ENCODE data around the gene MORN5.

MORN5 gene

GRCh38 chr9:122226758-122227574, 67.3 kb downstream of the MORN5 start:
- no peak overlapping the region for H3K4me3 ChIP-seq (ENCODE audit: low read length)
- no peak for TF ChIP-seq ZNF274 (IDR thresholded peaks at IDR 0.05; ENCODE audit: low read depth, low read length)

- no peak overlapping the region for H3K4me3 ChIP-seq (ENCODE audit: low read length)
- TF ChIP-seq ZNF274 (IDR thresholded peaks at IDR 0.05; ENCODE audit: low read depth, low read length): no peak
Measured at GRCh38 chr9:122227575-122227900, 67.8 kb downstream of the MORN5 start.

GRCh38 chr9:122228191-122228567, 68.5 kb downstream of the MORN5 start:
- H3K4me3 ChIP-seq (ENCODE audit: low read length): peak overlapping the region; percentile 46; the same call in 1 of the 2 replicates

GRCh38 chr9:122228568-122229484, 69.1 kb downstream of the MORN5 start, which contains the start of gene LHX6:
TSS of gene LHX6 (minus strand) at chr9:122228957. CDS start at chr9:122228740, 217 bp downstream.
- H3K4me3 ChIP-seq (ENCODE audit: low read length): peak within 1 kb of the TSS; percentile 46; the same call in 1 of the 2 replicates
- TF ChIP-seq ZNF274 (IDR thresholded peaks at IDR 0.05; ENCODE audit: low read depth, low read length): no peak

More at GRCh38 chr9:122228191-122228567, 68.5 kb downstream of the MORN5 start:
- TF ChIP-seq ZNF274 (IDR thresholded peaks at IDR 0.05; ENCODE audit: low read depth, low read length): no peak

- H3K4me3 ChIP-seq (ENCODE audit: low read length): no peak overlapping the region
- TF ChIP-seq ZNF274 (IDR thresholded peaks at IDR 0.05; ENCODE audit: low read depth, low read length): no peak
Measured at GRCh38 chr9:122229485-122229837, 69.8 kb downstream of the MORN5 start.

GRCh38 chr9:122232796-122233306, 73.1 kb downstream of the MORN5 start:
- TF ChIP-seq ZNF274 (IDR thresholded peaks at IDR 0.05; ENCODE audit: low read depth, low read length): no peak
- no peak overlapping the region for H3K4me3 ChIP-seq (ENCODE audit: low read length)

- TF ChIP-seq ZNF274 (IDR thresholded peaks at IDR 0.05; ENCODE audit: low read depth, low read length): no peak
- H3K4me3 ChIP-seq (ENCODE audit: low read length): no peak overlapping the region
Measured at GRCh38 chr9:122234022-122234748, 74.5 kb downstream of the MORN5 start.

GRCh38 chr9:122236681-122237080, 77.0 kb downstream of the MORN5 start:
- no peak overlapping the region for H3K4me3 ChIP-seq (ENCODE audit: low read length)
- TF ChIP-seq ZNF274 (IDR thresholded peaks at IDR 0.05; ENCODE audit: low read depth, low read length): no peak

GRCh38 chr9:122239722-122240121, 80.0 kb downstream of the MORN5 start:
- no peak for TF ChIP-seq ZNF274 (IDR thresholded peaks at IDR 0.05; ENCODE audit: low read depth, low read length)
- H3K4me3 ChIP-seq (ENCODE audit: low read length): no peak overlapping the region

GRCh38 chr9:122244349-122244748, 84.6 kb downstream of the MORN5 start:
- no peak for TF ChIP-seq ZNF274 (IDR thresholded peaks at IDR 0.05; ENCODE audit: low read depth, low read length)

GRCh38 chr9:122246666-122247065, 87.0 kb downstream of the MORN5 start:
- no peak for TF ChIP-seq ZNF274 (IDR thresholded peaks at IDR 0.05; ENCODE audit: low read depth, low read length)
- H3K4me3 ChIP-seq (ENCODE audit: low read length): no peak overlapping the region

More at GRCh38 chr9:122244349-122244748, 84.6 kb downstream of the MORN5 start:
- no peak overlapping the region for H3K4me3 ChIP-seq (ENCODE audit: low read length)

GRCh38 chr9:122248448-122248865, 88.7 kb downstream of the MORN5 start:
- H3K4me3 ChIP-seq (ENCODE audit: low read length): no peak overlapping the region
- TF ChIP-seq ZNF274 (IDR thresholded peaks at IDR 0.05; ENCODE audit: low read depth, low read length): no peak

Measured in GM08714 (cell line).